Neuronal stem cell (in vitro differentiated cells): ENCODE data around the gene HOGA1.

ENCODE experiments used
- DNase-seq: peaks from one replicate; pipeline ENCODE4 v3.0.0-alpha.2; 2013; ENCODE audit warnings: low spot score
- H2AFZ ChIP-seq: one replicate; pipeline ENCODE4 v1.6.1; 2013; ENCODE audit warnings: mild to moderate bottlenecking, low read length, inconsistent platforms
- H2AK5ac ChIP-seq: 2 replicates; pipeline ENCODE4 v1.6.1; 2013; ENCODE audit warnings: low read depth, mild to moderate bottlenecking, inconsistent platforms, low read length, moderate library complexity, mixed read lengths
- H2BK120ac ChIP-seq: 2 replicates; pipeline ENCODE4 v1.6.1; 2013; ENCODE audit warnings: low read depth, mild to moderate bottlenecking, inconsistent platforms, low read length, moderate library complexity, mixed read lengths
- H2BK12ac ChIP-seq: one replicate; pipeline ENCODE4 v1.6.1; 2013; ENCODE audit warnings: low read length, inconsistent platforms
- H2BK15ac ChIP-seq: 2 replicates; pipeline ENCODE4 v1.6.1; 2013; ENCODE audit warnings: mild to moderate bottlenecking, low read length, inconsistent platforms, mixed read lengths
- H2BK5ac ChIP-seq: one replicate; pipeline ENCODE4 v1.6.1; 2013; ENCODE audit warnings: inconsistent platforms, mild to moderate bottlenecking, low read length, moderate library complexity
- H3K14ac ChIP-seq: one replicate; pipeline ENCODE4 v1.6.1; 2013; ENCODE audit warnings: low read length, inconsistent platforms
- H3K18ac ChIP-seq: 2 replicates; pipeline ENCODE4 v1.6.1; 2013; ENCODE audit warnings: low read length, inconsistent platforms
- H3K23ac ChIP-seq: 2 replicates; pipeline ENCODE4 v1.6.1; 2013; ENCODE audit warnings: low read depth, mild to moderate bottlenecking, mixed read lengths, low read length, inconsistent platforms; ENCODE audit not compliant: poor library complexity
- H3K27ac ChIP-seq: replicated peaks from 3 replicates; pipeline ENCODE4 v1.5.1; 2013; ENCODE audit warnings: low read length, inconsistent platforms
- H3K27me3 ChIP-seq, 3 experiments: 2 replicates each; pipeline ENCODE4 v1.6.1; 2013; ENCODE audit warnings: low read length in 3 of 3, mild to moderate bottlenecking in 2 of 3, inconsistent platforms in 1 of 3, low read depth in 1 of 3, mixed read lengths in 1 of 3, moderate library complexity in 1 of 3; ENCODE audit not compliant: control insufficient read depth in 3 of 3, insufficient read depth in 3 of 3
- H3K36me3 ChIP-seq, 2 donors: replicated peaks in 1 of 2; 2 replicates each; pipeline ENCODE4 v1.6.1; 2013; ENCODE audit warnings: low read length in 2 of 2; ENCODE audit not compliant: control insufficient read depth in 2 of 2, insufficient read depth in 2 of 2
- H3K4ac ChIP-seq: 2 replicates; pipeline ENCODE4 v1.6.1; 2013; ENCODE audit warnings: inconsistent platforms, mild to moderate bottlenecking, low read length, moderate library complexity
- H3K4me1 ChIP-seq, 2 donors: 1 replicate in 1 of 2; 2 replicates in 1 of 2; pipeline ENCODE4 v1.6.1; 2013; ENCODE audit warnings: low read length in 2 of 2, low read depth in 1 of 2; ENCODE audit not compliant: control insufficient read depth in 2 of 2, insufficient read depth in 1 of 2
- H3K4me2 ChIP-seq: one replicate; pipeline ENCODE4 v1.6.1; 2013; ENCODE audit warnings: mild to moderate bottlenecking, low read length, inconsistent platforms; ENCODE audit not compliant: insufficient read depth, poor library complexity, severe bottlenecking
- H3K4me3 ChIP-seq, 2 donors: 2 replicates each; pipeline ENCODE4 v1.5.1; 2013; ENCODE audit warnings: low read length in 2 of 2, mild to moderate bottlenecking in 2 of 2, inconsistent platforms in 1 of 2, moderate library complexity in 1 of 2
- H3K79me1 ChIP-seq: one replicate; pipeline ENCODE4 v1.6.1; 2013; ENCODE audit warnings: low read depth, mild to moderate bottlenecking, inconsistent platforms, low read length, moderate library complexity
- H3K9ac ChIP-seq: one replicate; pipeline ENCODE4 v1.6.1; 2013; ENCODE audit warnings: mild to moderate bottlenecking, low read depth, low read length, inconsistent platforms; ENCODE audit not compliant: poor library complexity
- H3K9me3 ChIP-seq, 2 donors: replicated peaks in 1 of 2; 2 replicates each; pipeline versions ENCODE3 to v1.6.1; 2013; ENCODE audit warnings: low read length in 2 of 2, mild to moderate bottlenecking in 2 of 2, inconsistent platforms in 1 of 2, low read depth in 1 of 2, mixed read lengths in 1 of 2, moderate library complexity in 1 of 2; ENCODE audit not compliant: control insufficient read depth in 2 of 2, insufficient read depth in 1 of 2
- H4K8ac ChIP-seq: one replicate; pipeline ENCODE4 v1.6.1; 2013; ENCODE audit warnings: low read depth, mild to moderate bottlenecking, inconsistent platforms, low read length, moderate library complexity
- H4K91ac ChIP-seq: one replicate; pipeline ENCODE4 v1.6.1; 2013; ENCODE audit warnings: low read length, low read depth, mild to moderate bottlenecking, inconsistent platforms; ENCODE audit not compliant: poor library complexity
- WGBS, 2 donors: extraction: QIAGEN DNeasy Blood & Tissue Kit; methylation state at CpG; one replicate each; pipeline ENCODE4 v1.1.7; 2013; ENCODE audit warnings: missing lambda C conversion rate in 2 of 2, mixed read lengths in 1 of 2; ENCODE audit not compliant: insufficient read length in 2 of 2, insufficient replicate concordance in 1 of 2; ENCODE audit errors: extremely low coverage in 2 of 2; 5-methylcytosine and 5-hydroxymethylcytosine counted together

Gene HOGA1

DNA sequence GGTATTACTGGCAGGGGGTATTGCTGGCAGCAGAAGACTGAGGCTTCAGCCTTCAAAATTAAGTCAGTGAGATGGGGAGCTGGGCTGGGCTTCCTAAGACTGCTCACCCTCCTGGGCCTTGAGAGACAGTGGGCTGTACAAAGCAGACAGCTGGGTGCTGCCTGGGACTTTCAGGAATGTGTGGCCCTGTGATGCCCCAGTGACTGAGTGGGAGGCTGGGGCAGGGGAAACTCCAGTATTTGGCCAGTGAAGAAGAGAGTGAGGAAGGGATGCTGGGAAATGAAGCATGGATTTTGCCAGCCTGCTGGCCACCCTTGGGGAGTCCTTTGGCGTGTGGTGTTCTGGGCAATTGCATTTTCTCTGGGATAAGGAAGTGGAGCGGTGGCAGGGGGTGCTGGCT is 11.2 kb upstream of the HOGA1 start:
- H3K9ac ChIP-seq: no peak overlapping the region
- H2AK5ac ChIP-seq: no peak overlapping the region
- no peak overlapping the region for H3K4me2 ChIP-seq
- no peak overlapping the region for H3K18ac ChIP-seq
- peaks cover 0 to 3% of the 10 kb centered on the region in 2 donors for H3K4me1 ChIP-seq
- no peak overlapping the region for H3K4ac ChIP-seq
- no peak overlapping the region for H3K27ac ChIP-seq
- H2BK120ac ChIP-seq: no peak overlapping the region
- H4K8ac ChIP-seq: no peak overlapping the region
- no peak for DNase-seq
- no peaks in the 10 kb centered on the region for H3K79me1 ChIP-seq
- no CpG with 5 or more reads among the region's 2 CpGs for WGBS, 2 donors
- H3K27me3 ChIP-seq: no peaks in the 10 kb centered on the region
- H2AFZ ChIP-seq: no peak overlapping the region
- no peak overlapping the region for H4K91ac ChIP-seq
- H3K14ac ChIP-seq: no peak overlapping the region
- no peak overlapping the region for H2BK15ac ChIP-seq
- no peaks in the 10 kb centered on the region for H3K9me3 ChIP-seq
- no peak overlapping the region for H3K4me3 ChIP-seq
- no peak overlapping the region for H2BK12ac ChIP-seq
- H3K23ac ChIP-seq: no peak overlapping the region
- no peak overlapping the region for H2BK5ac ChIP-seq
- H3K36me3 ChIP-seq: peaks cover 0 to 2% of the 10 kb centered on the region in 2 donors

DNA sequence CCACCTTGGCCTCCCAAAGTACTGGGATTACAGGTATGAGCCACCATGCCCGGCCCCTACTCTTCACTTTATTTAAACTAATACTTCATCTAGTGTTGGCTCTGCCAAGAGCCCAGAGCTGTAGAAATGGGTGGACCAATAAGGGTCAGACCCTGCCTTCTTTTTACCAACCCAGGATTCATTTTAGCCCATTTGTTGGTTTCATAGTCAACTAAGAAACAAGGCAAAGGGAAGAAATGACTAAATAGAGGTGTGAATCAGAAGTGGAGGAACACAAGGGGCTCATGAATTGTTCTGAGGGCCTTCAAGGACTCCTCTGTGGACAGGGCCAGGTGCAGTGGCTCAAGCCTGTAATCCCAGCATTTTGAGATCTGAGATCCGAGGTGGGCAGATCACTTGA is 10.5 kb upstream of the HOGA1 start:
- Histone ChIP-seq H3K14ac (no peak overlapping the region), H3K9ac (no peak overlapping the region), H3K4ac (no peak overlapping the region), H3K4me2 (no peak overlapping the region), H4K91ac (no peak overlapping the region), H3K27me3 (no peaks in the 10 kb centered on the region), H3K9me3 (no peaks in the 10 kb centered on the region), H3K4me3 (no peak overlapping the region), H2BK12ac (no peak overlapping the region), H2AK5ac (no peak overlapping the region), H2BK15ac (no peak overlapping the region), H4K8ac (no peak overlapping the region), H3K4me1 (peaks cover 0 to 3% of the 10 kb centered on the region in 2 donors), H2AFZ (no peak overlapping the region), H3K79me1 (no peaks in the 10 kb centered on the region), H3K23ac (no peak overlapping the region), H2BK120ac (no peak overlapping the region), H3K27ac (no peak overlapping the region), H2BK5ac (no peak overlapping the region), H3K36me3 (peaks cover 0 to 2% of the 10 kb centered on the region in 2 donors), H3K18ac (no peak overlapping the region)
- no CpG with 5 or more reads among the region's 2 CpGs for WGBS, 2 donors
- no peak for DNase-seq

DNA sequence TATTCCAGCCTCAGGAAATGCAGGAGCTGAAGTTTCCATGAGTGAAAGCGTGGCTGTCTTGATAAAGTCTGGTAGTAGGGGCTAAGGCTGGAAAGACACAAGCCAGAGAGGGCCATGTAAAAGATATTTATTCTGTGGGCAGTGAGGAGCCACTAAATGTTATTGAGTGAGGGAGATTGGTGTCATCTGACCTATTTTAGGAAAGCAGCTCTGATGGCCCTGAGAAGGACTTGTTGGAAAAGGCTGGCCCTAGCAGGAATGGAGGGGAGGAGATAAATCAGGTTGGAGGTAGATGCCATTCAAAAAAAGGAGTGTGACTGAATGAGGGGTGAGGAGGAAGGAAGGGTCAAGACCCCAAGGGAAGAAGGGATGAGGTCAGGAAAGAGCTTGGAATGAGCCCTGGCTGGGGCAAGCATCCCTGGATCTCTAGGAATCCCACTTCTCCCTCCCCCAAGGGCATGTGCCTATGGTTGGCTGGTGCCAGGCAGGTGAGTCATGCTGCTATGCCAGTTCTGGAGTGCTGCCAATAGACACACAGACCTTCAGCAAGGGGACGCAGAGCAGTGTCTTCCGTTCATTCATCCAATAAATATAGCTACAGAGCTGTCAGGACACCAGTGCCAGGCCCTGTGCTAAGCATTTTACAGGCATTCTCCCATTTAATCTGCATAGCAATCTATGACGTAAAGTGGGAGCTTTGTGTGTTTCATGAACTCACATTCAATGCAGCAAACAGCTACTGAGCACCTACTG is 9.6 kb upstream of the HOGA1 start:
- Histone ChIP-seq H3K27me3 (no peaks in the 10 kb centered on the region), H3K4me2 (no peak overlapping the region), H3K9ac (no peak overlapping the region), H3K18ac (no peak overlapping the region), H3K4me1 (peaks cover 0 to 3% of the 10 kb centered on the region in 2 donors), H3K4me3 (no peak overlapping the region), H3K27ac (no peak overlapping the region), H4K91ac (no peak overlapping the region), H3K23ac (no peak overlapping the region), H3K36me3 (no peaks in the 10 kb centered on the region), H4K8ac (no peak overlapping the region), H3K4ac (no peak overlapping the region), H3K14ac (no peak overlapping the region), H3K79me1 (no peaks in the 10 kb centered on the region), H2BK120ac (no peak overlapping the region), H2AFZ (no peak overlapping the region), H2BK12ac (no peak overlapping the region), H2BK15ac (no peak overlapping the region), H3K9me3 (no peaks in the 10 kb centered on the region), H2AK5ac (no peak overlapping the region), H2BK5ac (peak overlapping the region; percentile 39)
- DNase-seq: no peak
- WGBS, 2 donors: no CpG with 5 or more reads among the region's 4 CpGs

DNA sequence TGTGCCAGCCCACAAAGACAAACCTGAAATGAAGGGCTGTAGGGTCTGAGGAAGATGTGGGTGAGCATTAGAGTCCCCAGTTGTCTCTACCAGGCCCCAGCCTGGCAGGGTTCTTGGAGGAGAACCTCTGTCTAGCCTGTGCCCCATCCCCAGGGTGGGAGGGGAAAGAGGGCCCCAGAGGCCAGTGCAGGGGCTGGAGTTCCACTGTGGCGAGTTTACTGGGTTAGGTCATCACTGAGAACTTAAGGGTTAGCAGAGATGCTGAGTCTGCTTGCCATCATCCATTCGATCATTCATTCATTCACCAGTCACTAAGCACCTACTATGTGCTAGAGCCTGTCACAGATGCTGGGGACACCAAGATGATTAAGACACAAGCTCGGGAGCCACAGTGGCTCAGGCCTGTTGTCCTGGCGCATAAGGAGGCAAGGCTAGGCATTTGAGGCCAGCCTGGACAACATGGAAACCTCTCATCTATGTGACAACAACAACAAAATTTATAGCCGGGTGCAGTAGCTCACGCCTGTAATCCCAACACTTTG is 9.0 kb upstream of the HOGA1 start:
- Histone ChIP-seq H2BK5ac (peak overlapping the region; percentile 39), H3K27ac (no peak overlapping the region), H3K4me1 (peaks cover 0 to 3% of the 10 kb centered on the region in 2 donors), H2BK120ac (no peak overlapping the region), H3K14ac (no peak overlapping the region), H2BK12ac (no peak overlapping the region), H3K23ac (no peak overlapping the region), H2AFZ (no peak overlapping the region), H3K4ac (no peak overlapping the region), H3K9me3 (no peaks in the 10 kb centered on the region), H2AK5ac (no peak overlapping the region), H3K4me2 (no peak overlapping the region), H3K36me3 (no peaks in the 10 kb centered on the region), H3K4me3 (no peak overlapping the region), H3K9ac (no peak overlapping the region), H2BK15ac (no peak overlapping the region), H3K18ac (peak overlapping the region; percentile 38), H3K27me3 (no peaks in the 10 kb centered on the region), H4K91ac (peak overlapping the region; percentile 30), H4K8ac (peak overlapping the region; percentile 65), H3K79me1 (no peaks in the 10 kb centered on the region)
- WGBS, 2 donors: no CpG with 5 or more reads among the region's 6 CpGs
- no peak for DNase-seq
